ENCODE results near the gene DPYD. TPM values are rescaled to one million over a fixed set of nuclear protein-coding genes. Genes with fewer than 3 reads are reported as not detected.

Gene DPYD
- total RNA-seq, 2 experiments from 2014 or later = 9.8 to 11.1 TPM

- peaks cover 19% of the 10 kb centered on the region for H3K36me3 Mint-ChIP-seq (ENCODE audit: low read depth)
- CTCF ChIA-PET = no interaction called here
- intact Hi-C loops (cut with micrococcal nuclease) = no loop called here
- no peaks in the 10 kb centered on the region for H3K4me1 Mint-ChIP-seq (ENCODE audit: low read depth)
- H3K27ac Mint-ChIP-seq = no peak overlapping the region
- H3K9me3 Mint-ChIP-seq = no peaks in the 10 kb centered on the region
- no peaks in the 10 kb centered on the region for H3K27me3 Mint-ChIP-seq (ENCODE audit: low read depth)
- DNase-seq = no peak
- H3K4me3 Mint-ChIP-seq = no peak overlapping the region
These were observed 353.7 kb downstream of the DPYD start for GRCh38 chr1:97567000-97567749.

GRCh38 chr1:97565886-97566285 is 354.9 kb downstream of the DPYD start:
- CTCF ChIA-PET = no interaction called here
- Mint-ChIP-seq H3K36me3 (ENCODE audit: low read depth) (peaks cover 13% of the 10 kb centered on the region), H3K27me3 (ENCODE audit: low read depth) (no peaks in the 10 kb centered on the region), H3K27ac (no peak overlapping the region), H3K4me3 (no peak overlapping the region), H3K9me3 (no peaks in the 10 kb centered on the region), H3K4me1 (ENCODE audit: low read depth) (no peaks in the 10 kb centered on the region)
- intact Hi-C loops (cut with micrococcal nuclease) = no loop called here
- DNase-seq = no peak

- no peaks in the 10 kb centered on the region for H3K9me3 Mint-ChIP-seq
- H3K4me3 Mint-ChIP-seq = no peak overlapping the region
- H3K4me1 Mint-ChIP-seq (ENCODE audit: low read depth) = no peaks in the 10 kb centered on the region
- CTCF ChIA-PET = interaction anchor here (0.6 kb wide), 1 partner anchor 245 kb away, joined by 3 read pairs; no protein-coding TSS in a partner anchor
- H3K27me3 Mint-ChIP-seq (ENCODE audit: low read depth) = no peaks in the 10 kb centered on the region
- peaks cover 13% of the 10 kb centered on the region for H3K36me3 Mint-ChIP-seq (ENCODE audit: low read depth)
- no peak for DNase-seq
- no peak overlapping the region for H3K27ac Mint-ChIP-seq
- intact Hi-C loops (cut with micrococcal nuclease) = no loop called here
These were observed 356.9 kb downstream of the DPYD start for GRCh38 chr1:97563926-97564325.

GRCh38 chr1:97562081-97562480 is 358.8 kb downstream of the DPYD start:
- Mint-ChIP-seq H3K36me3 (ENCODE audit: low read depth) (peaks cover 13% of the 10 kb centered on the region), H3K9me3 (no peaks in the 10 kb centered on the region), H3K27ac (no peak overlapping the region), H3K4me3 (no peak overlapping the region), H3K4me1 (ENCODE audit: low read depth) (no peaks in the 10 kb centered on the region), H3K27me3 (ENCODE audit: low read depth) (no peaks in the 10 kb centered on the region)
- intact Hi-C loops (cut with micrococcal nuclease) = no loop called here
- DNase-seq = no peak
- CTCF ChIA-PET = interaction anchor here (0.6 kb wide), 1 partner anchor 24 kb away, joined by 3 read pairs; no protein-coding TSS in a partner anchor

- CTCF ChIA-PET = no interaction called here
- no peaks in the 10 kb centered on the region for H3K27me3 Mint-ChIP-seq (ENCODE audit: low read depth)
- H3K4me3 Mint-ChIP-seq = no peak overlapping the region
- no peak overlapping the region for H3K27ac Mint-ChIP-seq
- no peaks in the 10 kb centered on the region for H3K4me1 Mint-ChIP-seq (ENCODE audit: low read depth)
- intact Hi-C loops (cut with micrococcal nuclease) = no loop called here
- no peaks in the 10 kb centered on the region for H3K9me3 Mint-ChIP-seq
- peaks cover 11% of the 10 kb centered on the region for H3K36me3 Mint-ChIP-seq (ENCODE audit: low read depth)
- DNase-seq = no peak
These were observed 360.1 kb downstream of the DPYD start for GRCh38 chr1:97560714-97561113.

GRCh38 chr1:97553971-97554370 is 366.9 kb downstream of the DPYD start:
- H3K27ac Mint-ChIP-seq = no peak overlapping the region
- no peaks in the 10 kb centered on the region for H3K9me3 Mint-ChIP-seq
- no peaks in the 10 kb centered on the region for H3K4me1 Mint-ChIP-seq (ENCODE audit: low read depth)
- DNase-seq = no peak
- intact Hi-C loops (cut with micrococcal nuclease) = no loop called here
- CTCF ChIA-PET = no interaction called here
- peaks cover 7% of the 10 kb centered on the region for H3K36me3 Mint-ChIP-seq (ENCODE audit: low read depth)
- H3K4me3 Mint-ChIP-seq = no peak overlapping the region
- H3K27me3 Mint-ChIP-seq (ENCODE audit: low read depth) = no peaks in the 10 kb centered on the region

GRCh38 chr1:97551113-97551512 is 369.7 kb downstream of the DPYD start:
- H3K27me3 Mint-ChIP-seq (ENCODE audit: low read depth) = no peaks in the 10 kb centered on the region
- H3K27ac Mint-ChIP-seq = no peak overlapping the region
- no peak for DNase-seq
- peaks cover 4% of the 10 kb centered on the region for H3K36me3 Mint-ChIP-seq (ENCODE audit: low read depth)
- CTCF ChIA-PET = interaction anchor here (0.6 to 0.7 kb wide), 2 partner anchors 21 to 1678 kb away, joined by 5 to 6 read pairs; no protein-coding TSS in a partner anchor
- H3K4me3 Mint-ChIP-seq = no peak overlapping the region
- intact Hi-C loops (cut with micrococcal nuclease) = no loop called here
- H3K9me3 Mint-ChIP-seq = no peaks in the 10 kb centered on the region
- no peaks in the 10 kb centered on the region for H3K4me1 Mint-ChIP-seq (ENCODE audit: low read depth)

- intact Hi-C loops (cut with micrococcal nuclease) = no loop called here
- Mint-ChIP-seq H3K36me3 (ENCODE audit: low read depth) (peaks cover 5% of the 10 kb centered on the region), H3K27me3 (ENCODE audit: low read depth) (no peaks in the 10 kb centered on the region), H3K4me3 (no peak overlapping the region), H3K27ac (no peak overlapping the region), H3K9me3 (no peaks in the 10 kb centered on the region), H3K4me1 (ENCODE audit: low read depth) (no peaks in the 10 kb centered on the region)
- DNase-seq = no peak
- CTCF ChIA-PET = no interaction called here
These were observed 375.4 kb downstream of the DPYD start for GRCh38 chr1:97545446-97545845.

- no peak overlapping the region for H3K27ac Mint-ChIP-seq
- H3K36me3 Mint-ChIP-seq (ENCODE audit: low read depth) = peaks cover 14% of the 10 kb centered on the region
- CTCF ChIA-PET = no interaction called here
- H3K27me3 Mint-ChIP-seq (ENCODE audit: low read depth) = no peaks in the 10 kb centered on the region
- no peaks in the 10 kb centered on the region for H3K9me3 Mint-ChIP-seq
- peaks cover 3% of the 10 kb centered on the region for H3K4me1 Mint-ChIP-seq (ENCODE audit: low read depth)
- DNase-seq = no peak
- no peak overlapping the region for H3K4me3 Mint-ChIP-seq
- intact Hi-C loops (cut with micrococcal nuclease) = no loop called here
These were observed 380.4 kb downstream of the DPYD start for GRCh38 chr1:97540346-97540888.

- Mint-ChIP-seq H3K9me3 (no peaks in the 10 kb centered on the region), H3K4me1 (ENCODE audit: low read depth) (peaks cover 3% of the 10 kb centered on the region)
These were observed 382.7 kb downstream of the DPYD start for GRCh38 chr1:97538113-97538512.

GRCh38 chr1:97533358-97533757 is 387.5 kb downstream of the DPYD start:
- Mint-ChIP-seq H3K36me3 (ENCODE audit: low read depth) (peaks cover 17% of the 10 kb centered on the region), H3K27me3 (ENCODE audit: low read depth) (no peaks in the 10 kb centered on the region), H3K4me1 (ENCODE audit: low read depth) (peaks cover 3% of the 10 kb centered on the region), H3K4me3 (no peak overlapping the region), H3K27ac (no peak overlapping the region), H3K9me3 (no peaks in the 10 kb centered on the region)
- intact Hi-C loops (cut with micrococcal nuclease) = no loop called here
- CTCF ChIA-PET = no interaction called here
- DNase-seq = no peak

More at GRCh38 chr1:97538113-97538512, 382.7 kb downstream of the DPYD start:
- Mint-ChIP-seq H3K36me3 (ENCODE audit: low read depth) (peaks cover 13% of the 10 kb centered on the region), H3K27ac (no peak overlapping the region), H3K4me3 (no peak overlapping the region), H3K27me3 (ENCODE audit: low read depth) (no peaks in the 10 kb centered on the region)
- CTCF ChIA-PET = no interaction called here
- no peak for DNase-seq
- intact Hi-C loops (cut with micrococcal nuclease) = no loop called here

GRCh38 chr1:97529600-97529999 is 391.2 kb downstream of the DPYD start:
- no peak overlapping the region for H3K4me3 Mint-ChIP-seq
- CTCF ChIA-PET = no interaction called here
- H3K4me1 Mint-ChIP-seq (ENCODE audit: low read depth) = no peaks in the 10 kb centered on the region
- H3K9me3 Mint-ChIP-seq = no peaks in the 10 kb centered on the region
- H3K36me3 Mint-ChIP-seq (ENCODE audit: low read depth) = peaks cover 18% of the 10 kb centered on the region
- intact Hi-C loops (cut with micrococcal nuclease) = loop anchor here (5.0 kb wide), 1 partner anchor 523 kb away; no protein-coding TSS in a partner anchor
- no peaks in the 10 kb centered on the region for H3K27me3 Mint-ChIP-seq (ENCODE audit: low read depth)
- DNase-seq = no peak
- no peak overlapping the region for H3K27ac Mint-ChIP-seq

- Mint-ChIP-seq H3K27ac (no peak overlapping the region), H3K9me3 (peaks cover 9% of the 10 kb centered on the region), H3K4me1 (ENCODE audit: low read depth) (no peaks in the 10 kb centered on the region), H3K36me3 (ENCODE audit: low read depth) (peaks cover 33% of the 10 kb centered on the region), H3K27me3 (ENCODE audit: low read depth) (no peaks in the 10 kb centered on the region), H3K4me3 (no peak overlapping the region)
- intact Hi-C loops (cut with micrococcal nuclease) = no loop called here
- no peak for DNase-seq
- CTCF ChIA-PET = no interaction called here
These were observed 396.6 kb downstream of the DPYD start for GRCh38 chr1:97524211-97524610.

Data from activated naive CD4-positive, alpha-beta T cell treated with anti-CD3 and anti-CD28 coated beads for 36 hours (primary cell).